ENCODE data around the gene IL1RN. TPM values are rescaled to one million over a fixed set of nuclear protein-coding genes. Genes with fewer than 3 reads are reported as not detected.

IL1RN gene
- total and polyA plus RNA-seq, 2 donors (not counting 3 experiments of a cell fraction or from before 2014, with no cell fraction given), result not detected

- Histone ChIP-seq H3K9me1 (replicated peaks; ENCODE audit: control insufficient read depth, extremely low read depth, insufficient read depth, low read length) (no peaks in the 10 kb centered on the region), H3K27me3 (ENCODE audit: control insufficient read depth in 2 of 2, insufficient read depth in 2 of 2, low read length in 2 of 2) (peaks cover 3 to 10% of the 10 kb centered on the region in 2 experiments), H3K4me3 (replicated peaks in 1 of 3; ENCODE audit: insufficient read depth in 1 of 3, low read depth in 1 of 3, low read length in 3 of 3) (no peak overlapping the region), H2AFZ (ENCODE audit: low read depth, low read length) (no peak overlapping the region), H3K36me3 (ENCODE audit: control insufficient read depth in 2 of 2, extremely low read depth in 1 of 2, insufficient read depth in 2 of 2, low read length in 2 of 2) (no peaks in the 10 kb centered on the region), H3K9ac (replicated peaks; ENCODE audit: extremely low read depth, insufficient read depth, low read length) (no peak overlapping the region), H3K27ac (ENCODE audit: insufficient read depth, low read depth, low read length) (no peak overlapping the region), H3K4me2 (ENCODE audit: insufficient read depth, low read length) (no peak overlapping the region), H3K79me2 (ENCODE audit: control insufficient read depth, insufficient read depth, low read length) (no peaks in the 10 kb centered on the region), H3K4me1 (ENCODE audit: control insufficient read depth, extremely low read depth, insufficient read depth, low read length) (no peaks in the 10 kb centered on the region), H4K20me1 (replicated peaks; ENCODE audit: control insufficient read depth, extremely low read depth, insufficient read depth, low read length) (no peaks in the 10 kb centered on the region), H3K9me3 (replicated peaks; ENCODE audit: control insufficient read depth, insufficient read depth, low read length) (no peaks in the 10 kb centered on the region)
- ChIA-PET CTCF (interaction anchor here (1.1 to 3.1 kb wide), 4 partner anchors 18 to 120 kb away, joined by 3 to 63 read pairs (median 4); no protein-coding TSS in a partner anchor), POLR2A (no interaction called here)
- FAIRE-seq, result no peak
- intact Hi-C loops (cut with micrococcal nuclease) (no loop called here), dilution Hi-C loops (cut with MboI; ENCODE audit: extremely low pct_ligation_motif_present, low sequenced_read_pairs) (no loop called here)
- TF ChIP-seq POLR2A (IDR thresholded peaks at IDR 0.05; ENCODE audit: low read depth, low read length) (no peak), POLR2AphosphoS5 (IDR thresholded peaks at IDR 0.05; ENCODE audit: insufficient read depth, low read depth, low read length) (no peak), GATA2 (IDR thresholded peaks at IDR 0.05; ENCODE audit: insufficient read depth, insufficient read length, low read depth, low read length) (no peak), JUN (IDR thresholded peaks at IDR 0.05; ENCODE audit: borderline replicate concordance, insufficient read depth, insufficient read length, low read depth) (no peak), MYC (IDR thresholded peaks at IDR 0.05; ENCODE audit: low read depth, low read length) (no peak)
- TF ChIP-seq, protein P1, sequence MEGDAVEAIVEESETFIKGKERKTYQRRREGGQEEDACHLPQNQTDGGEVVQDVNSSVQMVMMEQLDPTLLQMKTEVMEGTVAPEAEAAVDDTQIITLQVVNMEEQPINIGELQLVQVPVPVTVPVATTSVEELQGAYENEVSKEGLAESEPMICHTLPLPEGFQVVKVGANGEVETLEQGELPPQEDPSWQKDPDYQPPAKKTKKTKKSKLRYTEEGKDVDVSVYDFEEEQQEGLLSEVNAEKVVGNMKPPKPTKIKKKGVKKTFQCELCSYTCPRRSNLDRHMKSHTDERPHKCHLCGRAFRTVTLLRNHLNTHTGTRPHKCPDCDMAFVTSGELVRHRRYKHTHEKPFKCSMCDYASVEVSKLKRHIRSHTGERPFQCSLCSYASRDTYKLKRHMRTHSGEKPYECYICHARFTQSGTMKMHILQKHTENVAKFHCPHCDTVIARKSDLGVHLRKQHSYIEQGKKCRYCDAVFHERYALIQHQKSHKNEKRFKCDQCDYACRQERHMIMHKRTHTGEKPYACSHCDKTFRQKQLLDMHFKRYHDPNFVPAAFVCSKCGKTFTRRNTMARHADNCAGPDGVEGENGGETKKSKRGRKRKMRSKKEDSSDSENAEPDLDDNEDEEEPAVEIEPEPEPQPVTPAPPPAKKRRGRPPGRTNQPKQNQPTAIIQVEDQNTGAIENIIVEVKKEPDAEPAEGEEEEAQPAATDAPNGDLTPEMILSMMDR (IDR thresholded peaks at IDR 0.05; ENCODE audit: extremely low read depth in 1 of 2, insufficient read depth in 1 of 2, low read depth in 1 of 2, low read length in 2 of 2), result no peak
- no TSS peak for BruUV-seq (replicated peaks)
- no peak for DNase-seq (ENCODE audit: low read depth, low spot score)
Measured at GRCh38 chr2:113077921-113078320, 49.5 kb upstream of the IL1RN start.

GRCh38 chr2:113078350-113078839, 49.0 kb upstream of the IL1RN start:
- Histone ChIP-seq H3K27me3 (ENCODE audit: control insufficient read depth in 2 of 2, insufficient read depth in 2 of 2, low read length in 2 of 2) (peaks cover 3 to 10% of the 10 kb centered on the region in 2 experiments), H2AFZ (ENCODE audit: low read depth, low read length) (no peak overlapping the region), H3K9me1 (replicated peaks; ENCODE audit: control insufficient read depth, extremely low read depth, insufficient read depth, low read length) (no peaks in the 10 kb centered on the region), H3K4me3 (replicated peaks in 1 of 3; ENCODE audit: insufficient read depth in 1 of 3, low read depth in 1 of 3, low read length in 3 of 3) (no peak overlapping the region), H4K20me1 (replicated peaks; ENCODE audit: control insufficient read depth, extremely low read depth, insufficient read depth, low read length) (no peaks in the 10 kb centered on the region), H3K4me1 (ENCODE audit: control insufficient read depth, extremely low read depth, insufficient read depth, low read length) (no peaks in the 10 kb centered on the region), H3K4me2 (ENCODE audit: insufficient read depth, low read length) (no peak overlapping the region), H3K27ac (ENCODE audit: insufficient read depth, low read depth, low read length) (no peak overlapping the region), H3K9ac (replicated peaks; ENCODE audit: extremely low read depth, insufficient read depth, low read length) (no peak overlapping the region), H3K9me3 (replicated peaks; ENCODE audit: control insufficient read depth, insufficient read depth, low read length) (no peaks in the 10 kb centered on the region), H3K36me3 (ENCODE audit: control insufficient read depth in 2 of 2, extremely low read depth in 1 of 2, insufficient read depth in 2 of 2, low read length in 2 of 2) (no peaks in the 10 kb centered on the region), H3K79me2 (ENCODE audit: control insufficient read depth, insufficient read depth, low read length) (no peaks in the 10 kb centered on the region)
- BruUV-seq (replicated peaks), result no TSS peak
- POLR2A ChIA-PET, result no interaction called here
- no peak for TF ChIP-seq EZH2 (IDR thresholded peaks at IDR 0.05; ENCODE audit: borderline replicate concordance, low read depth, low read length, severe bottlenecking)
- TF ChIP-seq, protein P1 (IDR thresholded peaks at IDR 0.05; ENCODE audit: extremely low read depth in 1 of 2, insufficient read depth in 1 of 2, low read depth in 1 of 2, low read length in 2 of 2), result no peak
- TF ChIP-seq, protein P2, sequence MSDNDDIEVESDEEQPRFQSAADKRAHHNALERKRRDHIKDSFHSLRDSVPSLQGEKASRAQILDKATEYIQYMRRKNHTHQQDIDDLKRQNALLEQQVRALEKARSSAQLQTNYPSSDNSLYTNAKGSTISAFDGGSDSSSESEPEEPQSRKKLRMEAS (IDR thresholded peaks at IDR 0.05; ENCODE audit: insufficient read depth, insufficient read length), result no peak
- TF ChIP-seq GATA2 (IDR thresholded peaks at IDR 0.05; ENCODE audit: insufficient read depth, insufficient read length, low read depth, low read length), result no peak
- no peak for TF ChIP-seq MYC (IDR thresholded peaks at IDR 0.05; ENCODE audit: low read depth, low read length)
- no peak for TF ChIP-seq JUN (IDR thresholded peaks at IDR 0.05; ENCODE audit: borderline replicate concordance, insufficient read depth, insufficient read length, low read depth)
- TF ChIP-seq FOS (IDR thresholded peaks at IDR 0.05; ENCODE audit: borderline replicate concordance, insufficient read depth, low read length), result no peak
- TF ChIP-seq POLR2A (IDR thresholded peaks at IDR 0.05; ENCODE audit: low read depth, low read length), result no peak
- TF ChIP-seq POLR2AphosphoS5 (IDR thresholded peaks at IDR 0.05; ENCODE audit: insufficient read depth, low read depth, low read length), result no peak
- DNase-seq (ENCODE audit: low read depth, low spot score) (no peak), FAIRE-seq (no peak)
- dilution Hi-C loops (cut with MboI; ENCODE audit: extremely low pct_ligation_motif_present, low sequenced_read_pairs), result no loop called here
- CTCF ChIA-PET, result interaction anchor here (1.1 to 3.1 kb wide), 4 partner anchors 18 to 120 kb away, joined by 3 to 63 read pairs (median 4); no protein-coding TSS in a partner anchor
- intact Hi-C loops (cut with micrococcal nuclease), result no loop called here
